Loucy (cell line): ENCODE results near the gene MAN2A2.

ENCODE experiments used
- H2AFZ ChIP-seq: fragments of 200-600 bp; sonication (generic); 2 replicates; pipeline ENCODE4 v1.6.0; 2016; ENCODE audit warnings: antibody characterized with exemption, mild to moderate bottlenecking, low read length, moderate library complexity
- H3F3A ChIP-seq: fragments of 200-600 bp; 2 replicates; pipeline ENCODE4 v1.6.0; 2016; ENCODE audit warnings: antibody characterized with exemption, low read depth, mild to moderate bottlenecking
- H3K27me3 ChIP-seq: fragments of 200-600 bp; sonication (generic); 2 replicates; pipeline ENCODE4 v1.6.1; 2014; ENCODE audit warnings: low read length, mild to moderate bottlenecking; ENCODE audit not compliant: insufficient read depth, poor library complexity, severe bottlenecking
- H3K36me3 ChIP-seq: fragments of 200-600 bp; sonication (generic); 2 replicates; pipeline ENCODE4 v1.6.1; 2016; ENCODE audit warnings: low read length; ENCODE audit not compliant: insufficient read depth
- H3K4me1 ChIP-seq: fragments of 200-600 bp; sonication (generic); 2 replicates; pipeline ENCODE4 v1.5.1; 2014; ENCODE audit warnings: low read length, mild to moderate bottlenecking; ENCODE audit not compliant: insufficient read depth, poor library complexity, severe bottlenecking
- H3K4me2 ChIP-seq: fragments of 200-600 bp; sonication (generic); 2 replicates; pipeline ENCODE4 v1.6.0; 2014; ENCODE audit warnings: antibody characterized with exemption, low read length, low read depth, mild to moderate bottlenecking; ENCODE audit not compliant: poor library complexity, severe bottlenecking
- H3K4me3 ChIP-seq: fragments of 200-600 bp; sonication (generic); 2 replicates; pipeline ENCODE4 v1.5.1; 2014; ENCODE audit warnings: low read length, mild to moderate bottlenecking, mixed read lengths; ENCODE audit not compliant: poor library complexity, severe bottlenecking
- H3K79me2 ChIP-seq: fragments of 200-600 bp; sonication (generic); 2 replicates; pipeline ENCODE4 v1.6.1; 2014; ENCODE audit warnings: low read length; ENCODE audit not compliant: insufficient read depth
- H3K9ac ChIP-seq: fragments of 200-600 bp; sonication (generic); 2 replicates; pipeline ENCODE4 v1.6.0; 2014; ENCODE audit warnings: mild to moderate bottlenecking, low read depth, low read length, moderate library complexity; ENCODE audit not compliant: poor library complexity, severe bottlenecking
- H3K9me2 ChIP-seq: fragments of 200-600 bp; sonication (generic); replicated peaks from 2 replicates; pipeline ENCODE4 v1.6.1; 2016; ENCODE audit warnings: low read depth, low read length, mixed read lengths
- H3K9me3 ChIP-seq: fragments of 200-600 bp; sonication (generic); 2 replicates; pipeline ENCODE4 v1.6.1; 2014; ENCODE audit warnings: mild to moderate bottlenecking, antibody characterized with exemption, low read length, low read depth; ENCODE audit not compliant: insufficient read depth
- H4K20me1 ChIP-seq: fragments of 200-600 bp; sonication (generic); 2 replicates; pipeline ENCODE4 v1.6.0; 2014; ENCODE audit warnings: antibody characterized with exemption, low read length, mild to moderate bottlenecking; ENCODE audit not compliant: insufficient read depth, poor library complexity, severe bottlenecking
- EZH2phosphoT487 ChIP-seq: fragments of 200-600 bp; IDR thresholded peaks from 2 replicates; pipeline ENCODE4 v1.6.1; 2018; ENCODE audit warnings: antibody characterized with exemption, mild to moderate bottlenecking, moderate library complexity, borderline replicate concordance
- TF ChIP-seq, protein P1 (sequence below): fragments of 200-600 bp; sonication (generic); conservative IDR thresholded peaks from 2 replicates; pipeline ENCODE4 v1.5.1; 2014; ENCODE audit warnings: mild to moderate bottlenecking, antibody characterized with exemption, low read length

MAN2A2 gene

GRCh38 chr15:90889313-90889730, 13.8 kb upstream of the MAN2A2 start:
- no peaks in the 10 kb centered on the region for H3K27me3 ChIP-seq
- H3F3A ChIP-seq, result no peaks in the 10 kb centered on the region
- no peak overlapping the region for H3K4me3 ChIP-seq
- no peak overlapping the region for H3K4me2 ChIP-seq
- H3K36me3 ChIP-seq, result peaks cover 32% of the 10 kb centered on the region; the same call in 1 of the 2 replicates
- H3K9ac ChIP-seq, result no peak overlapping the region
- H3K4me1 ChIP-seq, result peaks cover 17% of the 10 kb centered on the region
- H3K79me2 ChIP-seq, result peaks cover 27% of the 10 kb centered on the region
- H2AFZ ChIP-seq, result no peak overlapping the region
- TF ChIP-seq EZH2phosphoT487, result no peak
- TF ChIP-seq, protein P1, sequence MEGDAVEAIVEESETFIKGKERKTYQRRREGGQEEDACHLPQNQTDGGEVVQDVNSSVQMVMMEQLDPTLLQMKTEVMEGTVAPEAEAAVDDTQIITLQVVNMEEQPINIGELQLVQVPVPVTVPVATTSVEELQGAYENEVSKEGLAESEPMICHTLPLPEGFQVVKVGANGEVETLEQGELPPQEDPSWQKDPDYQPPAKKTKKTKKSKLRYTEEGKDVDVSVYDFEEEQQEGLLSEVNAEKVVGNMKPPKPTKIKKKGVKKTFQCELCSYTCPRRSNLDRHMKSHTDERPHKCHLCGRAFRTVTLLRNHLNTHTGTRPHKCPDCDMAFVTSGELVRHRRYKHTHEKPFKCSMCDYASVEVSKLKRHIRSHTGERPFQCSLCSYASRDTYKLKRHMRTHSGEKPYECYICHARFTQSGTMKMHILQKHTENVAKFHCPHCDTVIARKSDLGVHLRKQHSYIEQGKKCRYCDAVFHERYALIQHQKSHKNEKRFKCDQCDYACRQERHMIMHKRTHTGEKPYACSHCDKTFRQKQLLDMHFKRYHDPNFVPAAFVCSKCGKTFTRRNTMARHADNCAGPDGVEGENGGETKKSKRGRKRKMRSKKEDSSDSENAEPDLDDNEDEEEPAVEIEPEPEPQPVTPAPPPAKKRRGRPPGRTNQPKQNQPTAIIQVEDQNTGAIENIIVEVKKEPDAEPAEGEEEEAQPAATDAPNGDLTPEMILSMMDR, result no peak
- H3K9me3 ChIP-seq, result no peaks in the 10 kb centered on the region
- H4K20me1 ChIP-seq, result peaks cover 7% of the 10 kb centered on the region
- no peaks in the 10 kb centered on the region for H3K9me2 ChIP-seq

GRCh38 chr15:90889736-90890456, 13.2 kb upstream of the MAN2A2 start:
- Histone ChIP-seq H3K4me1 (peaks cover 17% of the 10 kb centered on the region), H4K20me1 (peaks cover 7% of the 10 kb centered on the region), H3K79me2 (peaks cover 22% of the 10 kb centered on the region), H3K4me3 (no peak overlapping the region), H3K4me2 (no peak overlapping the region), H3K27me3 (no peaks in the 10 kb centered on the region), H3K9me3 (no peaks in the 10 kb centered on the region), H3F3A (no peaks in the 10 kb centered on the region), H3K9me2 (no peaks in the 10 kb centered on the region), H2AFZ (no peak overlapping the region), H3K36me3 (peaks cover 32% of the 10 kb centered on the region; the same call in 1 of the 2 replicates), H3K9ac (no peak overlapping the region)
- TF ChIP-seq, protein P1, result no peak
- no peak for TF ChIP-seq EZH2phosphoT487

DNA sequence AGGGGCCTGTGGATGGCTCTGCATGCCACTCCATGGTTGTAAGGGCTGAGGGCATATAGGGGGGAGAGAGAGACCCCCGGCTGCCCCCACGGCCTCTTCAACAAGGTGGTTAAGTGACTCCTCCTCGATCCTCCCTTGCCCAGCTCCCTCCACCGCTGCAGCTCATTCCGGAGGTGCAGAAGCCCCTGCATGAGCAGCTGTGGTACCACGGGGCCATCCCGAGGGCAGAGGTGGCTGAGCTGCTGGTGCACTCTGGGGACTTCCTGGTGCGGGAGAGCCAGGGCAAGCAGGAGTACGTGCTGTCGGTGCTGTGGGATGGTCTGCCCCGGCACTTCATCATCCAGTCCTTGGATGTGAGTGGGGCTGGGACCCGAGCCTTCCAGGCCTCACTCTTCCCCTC, 12.3 kb upstream of the MAN2A2 start:
- Histone ChIP-seq H3K79me2 (peaks cover 13% of the 10 kb centered on the region), H2AFZ (no peak overlapping the region)
- TF ChIP-seq, protein P1, result no peak
- TF ChIP-seq EZH2phosphoT487, result no peak

More for the DNA sequence above, 12.3 kb upstream of the MAN2A2 start:
- no peaks in the 10 kb centered on the region for H3K9me2 ChIP-seq
- H3K4me2 ChIP-seq, result no peak overlapping the region
- no peaks in the 10 kb centered on the region for H3K27me3 ChIP-seq
- no peaks in the 10 kb centered on the region for H3F3A ChIP-seq
- H3K36me3 ChIP-seq, result peaks cover 40% of the 10 kb centered on the region; the same call in 1 of the 2 replicates
- peaks cover 7% of the 10 kb centered on the region for H3K4me1 ChIP-seq
- H3K4me3 ChIP-seq, result no peak overlapping the region
- H3K9me3 ChIP-seq, result no peaks in the 10 kb centered on the region
- no peak overlapping the region for H3K9ac ChIP-seq
- peaks cover 7% of the 10 kb centered on the region for H4K20me1 ChIP-seq
